Loucy (cell line): ENCODE data around the gene XPNPEP1.
A peak's percentile ranks its signal among the peaks of the same experiment; 100 is the strongest.

Experiments used
- H2AFZ ChIP-seq: fragments of 200-600 bp; sonication (generic); 2 replicates; pipeline ENCODE4 v1.6.0; 2016; ENCODE audit warnings: antibody characterized with exemption, mild to moderate bottlenecking, low read length, moderate library complexity
- H3F3A ChIP-seq: fragments of 200-600 bp; 2 replicates; pipeline ENCODE4 v1.6.0; 2016; ENCODE audit warnings: antibody characterized with exemption, low read depth, mild to moderate bottlenecking
- H3K27me3 ChIP-seq: fragments of 200-600 bp; sonication (generic); 2 replicates; pipeline ENCODE4 v1.6.1; 2014; ENCODE audit warnings: low read length, mild to moderate bottlenecking; ENCODE audit not compliant: insufficient read depth, poor library complexity, severe bottlenecking
- H3K36me3 ChIP-seq: fragments of 200-600 bp; sonication (generic); 2 replicates; pipeline ENCODE4 v1.6.1; 2016; ENCODE audit warnings: low read length; ENCODE audit not compliant: insufficient read depth
- H3K4me1 ChIP-seq: fragments of 200-600 bp; sonication (generic); 2 replicates; pipeline ENCODE4 v1.5.1; 2014; ENCODE audit warnings: low read length, mild to moderate bottlenecking; ENCODE audit not compliant: insufficient read depth, poor library complexity, severe bottlenecking
- H3K4me2 ChIP-seq: fragments of 200-600 bp; sonication (generic); 2 replicates; pipeline ENCODE4 v1.6.0; 2014; ENCODE audit warnings: antibody characterized with exemption, low read length, low read depth, mild to moderate bottlenecking; ENCODE audit not compliant: poor library complexity, severe bottlenecking
- H3K4me3 ChIP-seq: fragments of 200-600 bp; sonication (generic); 2 replicates; pipeline ENCODE4 v1.5.1; 2014; ENCODE audit warnings: low read length, mild to moderate bottlenecking, mixed read lengths; ENCODE audit not compliant: poor library complexity, severe bottlenecking
- H3K79me2 ChIP-seq: fragments of 200-600 bp; sonication (generic); 2 replicates; pipeline ENCODE4 v1.6.1; 2014; ENCODE audit warnings: low read length; ENCODE audit not compliant: insufficient read depth
- H3K9ac ChIP-seq: fragments of 200-600 bp; sonication (generic); 2 replicates; pipeline ENCODE4 v1.6.0; 2014; ENCODE audit warnings: mild to moderate bottlenecking, low read depth, low read length, moderate library complexity; ENCODE audit not compliant: poor library complexity, severe bottlenecking
- H3K9me2 ChIP-seq: fragments of 200-600 bp; sonication (generic); replicated peaks from 2 replicates; pipeline ENCODE4 v1.6.1; 2016; ENCODE audit warnings: low read depth, low read length, mixed read lengths
- H3K9me3 ChIP-seq: fragments of 200-600 bp; sonication (generic); 2 replicates; pipeline ENCODE4 v1.6.1; 2014; ENCODE audit warnings: mild to moderate bottlenecking, antibody characterized with exemption, low read length, low read depth; ENCODE audit not compliant: insufficient read depth
- H4K20me1 ChIP-seq: fragments of 200-600 bp; sonication (generic); 2 replicates; pipeline ENCODE4 v1.6.0; 2014; ENCODE audit warnings: antibody characterized with exemption, low read length, mild to moderate bottlenecking; ENCODE audit not compliant: insufficient read depth, poor library complexity, severe bottlenecking
- CTCF ChIP-seq: fragments of 200-600 bp; sonication (generic); conservative IDR thresholded peaks from 2 replicates; pipeline ENCODE4 v1.5.1; 2014; ENCODE audit warnings: mild to moderate bottlenecking, antibody characterized with exemption, low read length
- EZH2phosphoT487 ChIP-seq: fragments of 200-600 bp; IDR thresholded peaks from 2 replicates; pipeline ENCODE4 v1.6.1; 2018; ENCODE audit warnings: antibody characterized with exemption, mild to moderate bottlenecking, moderate library complexity, borderline replicate concordance

Gene XPNPEP1

GRCh38 chr10:109914966-109915365 is 8.3 kb downstream of the XPNPEP1 start:
- Histone ChIP-seq H2AFZ (no peak overlapping the region), H3K4me2 (peak overlapping the region; percentile 68), H4K20me1 (no peaks in the 10 kb centered on the region), H3K4me1 (peaks cover 88% of the 10 kb centered on the region), H3K9me3 (no peaks in the 10 kb centered on the region), H3K27me3 (no peaks in the 10 kb centered on the region), H3K9me2 (no peaks in the 10 kb centered on the region), H3F3A (0 out of 2 replicates have a peak, but pooled peaks cover 8% of the 10 kb centered on the region), H3K9ac (peak overlapping the region; percentile 37), H3K79me2 (peaks cover 87% of the 10 kb centered on the region), H3K4me3 (peak overlapping the region; percentile 54), H3K36me3 (peaks cover 14% of the 10 kb centered on the region; the same call in 1 of the 2 replicates)
- no peak for TF ChIP-seq EZH2phosphoT487
- no peak for TF ChIP-seq CTCF

- peaks cover 84% of the 10 kb centered on the region for H3K4me1 ChIP-seq
- peaks cover 87% of the 10 kb centered on the region for H3K79me2 ChIP-seq
- H3K27me3 ChIP-seq, result no peaks in the 10 kb centered on the region
- H3K36me3 ChIP-seq, result peaks cover 14% of the 10 kb centered on the region; the same call in 1 of the 2 replicates
- H3K9me3 ChIP-seq, result no peaks in the 10 kb centered on the region
- no peak overlapping the region for H2AFZ ChIP-seq
- peak overlapping the region; percentile 68 for H3K4me2 ChIP-seq
- H4K20me1 ChIP-seq, result no peaks in the 10 kb centered on the region
- H3F3A ChIP-seq, result 0 out of 2 replicates have a peak, but pooled peaks cover 8% of the 10 kb centered on the region
- H3K9me2 ChIP-seq, result no peaks in the 10 kb centered on the region
- peak overlapping the region; percentile 6 for H3K9ac ChIP-seq
- TF ChIP-seq CTCF (no peak), EZH2phosphoT487 (no peak)
- no peak overlapping the region for H3K4me3 ChIP-seq
Observed at GRCh38 chr10:109913306-109913892, 9.9 kb downstream of the XPNPEP1 start.

- TF ChIP-seq CTCF, result no peak
- TF ChIP-seq EZH2phosphoT487, result no peak
- Histone ChIP-seq H3K27me3 (no peaks in the 10 kb centered on the region), H3F3A (0 out of 2 replicates have a peak, but pooled peaks cover 8% of the 10 kb centered on the region), H3K36me3 (peaks cover 20% of the 10 kb centered on the region; the same call in 1 of the 2 replicates), H2AFZ (no peak overlapping the region), H3K4me2 (peak overlapping the region; percentile 68), H3K79me2 (peaks cover 87% of the 10 kb centered on the region), H3K4me1 (peaks cover 77% of the 10 kb centered on the region), H3K9me3 (no peaks in the 10 kb centered on the region), H3K9ac (peak overlapping the region; percentile 6), H3K4me3 (no peak overlapping the region), H4K20me1 (no peaks in the 10 kb centered on the region), H3K9me2 (no peaks in the 10 kb centered on the region)
Observed at GRCh38 chr10:109912335-109913281, 10.7 kb downstream of the XPNPEP1 start.
